GM04504 (cell line): Measurements from ENCODE around the gene ASCL5.

Source experiments
- DNase-seq: peaks from one replicate; pipeline ENCODE4 v3.0.0-alpha.2; 2012; ENCODE audit warnings: low read depth

The ASCL5 gene

DNA sequence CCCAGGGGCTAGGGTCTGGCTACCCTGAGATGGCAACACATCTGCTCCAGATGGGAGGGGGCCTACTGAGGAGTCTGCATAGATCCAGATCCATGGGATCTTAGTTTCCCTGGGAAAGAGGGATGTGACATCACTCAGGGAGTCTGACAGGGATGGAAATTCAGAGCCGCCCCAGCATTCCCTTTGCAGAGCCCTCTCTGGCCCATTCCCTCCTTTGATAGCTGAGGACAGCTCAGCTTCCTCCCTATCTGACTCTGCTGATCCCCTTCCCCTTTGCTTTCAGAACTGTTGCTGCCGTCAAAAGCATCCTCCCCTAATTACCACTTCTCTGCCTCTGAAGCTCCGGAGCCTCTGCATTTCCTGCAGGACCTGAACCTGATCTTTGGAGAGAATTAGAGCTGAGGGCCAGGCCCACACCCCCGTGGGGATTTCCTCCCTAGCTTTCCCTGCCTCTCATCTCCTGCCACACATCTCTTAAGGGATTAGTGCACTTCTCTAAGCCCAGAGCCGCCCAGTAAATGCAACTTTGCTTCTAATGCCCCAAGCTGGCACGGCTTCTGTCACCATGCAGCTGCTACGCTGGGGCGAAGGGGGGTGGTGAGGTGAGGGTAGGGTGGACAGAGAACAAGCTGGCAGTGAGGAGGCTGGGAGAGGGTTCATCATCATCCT, 9.5 kb upstream of the ASCL5 start:
- no peak for DNase-seq

DNA sequence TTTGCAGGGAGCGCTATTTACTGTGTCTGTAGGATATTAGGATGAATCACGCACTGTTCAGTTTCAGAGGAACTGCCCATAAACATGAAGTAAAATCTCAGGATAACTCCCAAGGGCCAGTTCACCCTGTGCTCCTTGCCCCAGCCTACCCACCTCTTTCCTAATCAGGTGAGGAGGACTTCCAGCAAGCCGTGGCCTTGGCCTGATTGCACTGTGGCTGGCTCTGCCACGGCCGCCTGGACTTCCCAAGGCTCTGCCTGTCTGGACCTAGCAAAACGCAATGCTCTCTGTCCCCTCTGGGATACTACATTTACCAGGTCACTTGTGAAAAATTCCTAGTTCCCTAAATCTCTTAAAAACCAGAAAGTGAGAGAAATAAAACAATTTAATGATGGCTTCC, 7.4 kb upstream of the ASCL5 start:
- no peak for DNase-seq

DNA sequence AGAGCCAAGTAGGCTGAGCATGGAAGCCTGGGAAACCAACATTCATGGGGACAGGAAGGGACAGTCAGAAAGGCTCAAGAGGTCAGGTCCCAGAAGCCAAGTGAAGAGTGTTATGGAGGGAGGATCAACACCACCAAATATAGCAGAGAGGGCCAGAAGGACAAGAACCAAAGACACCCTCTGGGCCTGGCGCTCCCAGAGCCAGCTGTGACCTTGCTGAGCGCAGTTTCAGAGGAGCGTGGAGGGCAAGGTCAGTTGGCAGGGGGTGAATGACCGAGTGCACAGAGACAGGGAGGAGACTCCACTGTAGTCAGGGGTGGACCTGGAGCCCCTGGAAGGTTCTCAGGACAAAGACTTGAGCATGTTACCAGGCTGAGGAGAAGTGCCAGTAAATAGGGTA, 4.4 kb upstream of the ASCL5 start:
- no peak for DNase-seq

DNA sequence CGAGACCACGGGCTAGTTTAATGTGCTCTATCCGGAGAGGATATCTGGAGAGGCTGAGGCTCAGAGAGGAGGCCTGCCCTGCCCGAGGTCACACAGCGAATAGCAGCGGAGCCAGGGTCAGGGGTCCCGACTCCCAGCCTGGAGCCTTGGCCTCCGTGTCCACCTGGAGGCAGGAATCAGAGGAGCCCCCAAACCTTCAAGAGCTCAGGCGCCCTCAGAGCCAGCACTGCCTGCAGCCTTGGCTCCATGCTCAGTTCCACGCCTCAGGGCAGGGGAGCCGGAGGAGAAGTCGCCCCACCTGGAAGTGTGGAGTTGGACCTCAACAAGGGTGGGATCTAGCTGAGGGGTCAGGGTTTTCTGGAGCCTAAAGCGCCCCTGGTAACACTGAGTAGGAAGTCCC, 2.0 kb upstream of the ASCL5 start:
- DNase-seq: no peak

DNA sequence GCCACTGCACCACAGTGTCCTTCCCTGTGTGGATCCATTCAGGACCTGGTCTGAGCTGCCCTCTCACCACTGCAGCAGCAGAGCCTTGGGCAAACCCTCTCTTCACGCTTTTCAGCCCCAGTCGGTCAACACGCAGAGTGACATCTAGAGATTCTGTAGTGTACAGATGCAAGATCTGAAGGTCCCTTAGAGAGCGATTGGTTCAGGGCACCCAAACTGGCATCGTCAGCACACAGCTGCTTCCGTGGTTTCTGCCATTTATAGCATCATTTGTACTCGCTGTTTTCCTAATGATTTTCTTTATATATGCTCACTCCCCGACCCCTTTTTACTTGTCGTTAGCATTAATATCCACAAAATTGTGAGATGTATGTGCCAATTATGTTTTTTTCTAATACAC, 1.5 kb upstream of the ASCL5 start:
- no peak for DNase-seq

DNA sequence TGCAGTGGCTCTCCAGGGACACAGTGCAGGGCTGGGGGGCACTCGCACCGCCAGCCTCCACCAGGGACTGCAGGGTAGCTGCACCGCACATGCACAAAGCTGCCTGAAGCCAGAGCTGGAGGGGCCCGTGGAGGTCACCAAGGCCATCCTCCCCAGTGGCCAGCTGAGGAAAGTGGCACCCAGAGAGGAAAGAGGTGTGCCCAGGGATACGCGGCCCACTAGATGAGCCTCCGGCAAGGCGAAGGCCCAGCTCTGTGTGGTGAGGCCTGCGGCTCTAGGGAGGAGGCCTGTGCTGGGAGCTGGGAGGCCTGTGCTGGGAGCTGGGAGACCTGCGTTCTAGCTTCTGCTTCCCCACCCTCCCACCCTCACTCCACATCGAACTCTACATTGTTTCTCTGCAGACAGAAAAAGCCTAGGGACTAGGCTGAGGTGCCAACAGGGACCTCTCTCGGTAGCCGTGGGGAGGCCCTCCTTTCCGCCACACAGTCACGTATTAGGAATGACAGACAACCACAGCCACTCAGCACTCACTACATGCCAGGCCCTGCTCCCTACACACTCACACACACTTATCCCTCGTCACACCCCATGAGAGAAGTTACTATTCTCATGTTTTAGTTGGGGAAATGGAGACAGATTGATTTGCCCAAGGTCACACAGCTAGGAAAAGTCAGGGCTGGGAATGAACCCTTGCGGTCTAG, 921 bp upstream of the ASCL5 start:
- no peak for DNase-seq

DNA sequence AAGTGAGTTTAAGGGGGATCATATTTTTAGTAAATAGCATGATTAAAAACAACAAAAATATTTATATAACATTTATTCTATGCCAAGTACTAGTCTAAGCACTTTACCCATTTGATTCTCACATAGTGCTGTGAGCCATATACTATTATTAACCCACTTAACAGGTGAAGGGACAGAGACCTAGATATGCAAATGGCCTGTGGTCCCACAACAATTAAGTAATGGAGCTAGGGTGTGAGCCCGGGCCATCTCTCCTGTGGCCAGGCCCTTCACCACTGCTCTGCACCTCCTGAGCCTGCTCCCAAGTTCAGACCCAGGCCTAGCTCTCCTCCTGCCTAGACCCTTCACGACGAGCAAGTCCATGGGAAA, 537 bp downstream of the ASCL5 start:
- no peak for DNase-seq

DNA sequence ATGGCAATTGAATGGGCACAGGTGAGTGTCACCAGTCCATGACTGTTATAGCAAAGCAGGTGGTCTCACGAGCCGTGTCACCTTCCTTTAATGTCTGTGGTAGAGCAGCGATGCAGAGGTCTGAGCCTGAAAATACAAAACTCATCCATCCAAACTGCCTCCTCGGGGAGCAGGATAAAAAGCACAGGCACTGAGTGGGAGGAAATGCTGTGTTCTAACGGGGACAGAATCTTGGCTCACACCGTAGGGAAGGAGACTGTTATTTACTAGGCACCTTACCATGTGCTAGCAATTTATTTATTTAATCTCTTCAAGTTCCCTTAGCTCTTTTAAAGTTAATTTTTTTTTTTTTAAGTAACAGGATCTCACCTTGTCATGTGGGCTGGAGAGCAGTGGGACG, 1.2 kb downstream of the ASCL5 start:
- DNase-seq: no peak

DNA sequence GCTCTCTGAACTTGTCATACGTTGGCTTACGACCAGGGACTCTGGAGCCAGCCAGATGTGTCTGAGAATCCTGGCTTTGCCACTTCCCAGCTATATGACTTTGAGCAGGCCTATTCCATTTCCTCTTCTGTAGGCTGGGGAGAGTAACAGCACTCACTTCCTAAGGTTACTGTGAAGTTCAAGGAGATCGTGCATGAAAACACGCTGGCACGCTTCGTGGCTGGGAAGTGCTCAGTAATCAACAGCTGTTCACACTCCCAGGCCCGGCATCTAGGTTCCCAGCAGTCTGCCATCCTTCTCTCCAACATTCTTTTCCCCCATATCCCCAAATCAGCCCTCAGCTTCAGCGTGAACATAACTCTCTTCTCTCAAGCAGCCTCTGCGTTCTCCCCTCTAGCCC, 2.0 kb downstream of the ASCL5 start:
- DNase-seq: no peak

DNA sequence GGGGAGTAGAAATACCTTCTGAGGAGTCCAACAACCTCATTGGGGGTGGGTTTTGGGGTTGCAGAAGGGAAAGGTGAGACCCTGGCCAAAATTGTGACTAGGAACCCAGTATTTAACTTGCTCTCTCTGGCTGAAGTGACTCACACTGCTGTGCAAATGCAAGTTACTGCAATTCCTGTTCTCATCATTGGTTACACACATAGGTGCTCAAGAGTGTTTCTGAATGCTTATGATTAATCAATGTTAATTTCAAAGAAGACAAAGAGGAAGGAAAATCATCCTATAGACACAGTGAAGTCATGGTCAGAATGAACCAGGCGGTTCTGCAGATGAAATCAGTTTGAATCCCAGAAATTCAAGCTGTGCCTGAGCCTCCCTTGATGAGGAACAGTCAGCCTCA, 3.1 kb downstream of the ASCL5 start:
- DNase-seq: no peak

DNA sequence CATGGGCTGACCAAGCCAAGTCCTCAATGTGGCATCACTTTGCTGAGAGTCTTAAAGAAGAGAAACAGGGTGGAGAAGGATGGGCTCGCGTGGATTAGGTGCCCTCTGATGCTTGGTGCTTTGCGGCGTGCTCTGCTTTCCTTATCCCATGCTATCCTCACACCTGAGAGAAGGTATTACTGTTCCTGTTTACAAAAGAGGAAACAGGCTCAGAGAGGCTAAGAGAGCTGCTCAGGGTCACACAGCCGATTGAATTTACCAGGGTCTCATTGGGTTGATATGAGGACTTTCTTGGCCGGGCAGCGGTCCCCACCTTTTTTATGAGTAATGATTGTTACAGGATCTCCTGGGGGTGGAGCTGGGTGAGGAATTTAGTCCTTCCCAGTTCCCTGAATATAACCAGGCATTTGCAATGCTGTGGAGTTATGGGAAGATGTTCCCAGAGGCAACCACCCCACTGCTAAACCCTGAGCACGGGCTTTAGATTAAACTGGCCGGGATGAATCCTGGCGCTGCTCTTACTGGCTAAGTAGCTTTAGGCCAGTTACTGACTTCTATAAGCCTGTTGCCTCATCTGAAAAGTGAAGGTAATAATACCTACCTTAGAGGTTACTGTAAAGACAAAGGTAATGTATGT, 4.5 kb downstream of the ASCL5 start:
- DNase-seq: no peak

DNA sequence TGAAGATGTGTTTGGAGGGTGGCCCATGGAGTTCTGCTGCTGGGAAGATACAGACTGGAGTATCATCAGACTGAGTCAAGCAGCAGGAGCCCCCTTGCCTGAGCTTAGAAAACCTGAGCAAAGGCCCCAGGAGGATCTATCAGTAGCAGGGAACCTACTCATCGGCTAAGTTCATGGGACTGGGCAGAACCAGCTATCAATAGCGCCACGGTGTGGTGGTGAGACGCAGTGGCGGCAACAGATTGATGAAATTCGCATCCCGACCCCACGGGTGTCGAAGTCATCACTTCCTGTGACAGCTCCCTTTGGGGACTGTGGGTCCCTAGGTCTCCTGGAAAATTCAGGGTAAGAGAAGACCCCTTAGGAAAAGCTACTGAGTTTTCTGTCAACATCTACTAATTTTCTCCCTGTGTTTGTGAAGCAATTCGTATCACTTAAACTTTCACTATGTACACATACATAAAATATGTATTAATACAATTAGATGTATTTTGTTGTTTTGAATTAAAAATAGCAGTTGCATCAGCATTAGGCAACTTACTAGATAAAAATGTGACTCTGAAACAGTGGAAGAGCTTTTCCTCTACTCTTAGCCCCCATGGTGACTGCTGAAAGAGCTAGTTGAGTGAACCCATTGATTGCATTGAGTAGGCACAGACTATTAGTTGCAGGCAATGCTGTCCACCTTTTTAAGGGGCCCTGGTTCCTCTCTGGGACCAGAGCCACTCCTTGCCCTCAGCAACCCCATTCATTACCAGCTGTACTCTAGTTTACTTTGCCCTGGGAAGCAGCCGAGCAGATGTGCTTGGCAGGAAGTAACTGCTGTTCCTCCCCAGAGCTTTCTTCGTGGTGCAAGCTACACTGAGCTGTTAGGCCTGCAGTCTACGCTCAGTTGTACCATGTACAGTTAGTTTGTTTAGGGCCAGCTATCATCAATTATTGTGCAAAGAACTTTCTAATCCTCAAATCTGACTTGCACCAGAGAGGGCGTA, 7.5 kb downstream of the ASCL5 start:
- no peak for DNase-seq

DNA sequence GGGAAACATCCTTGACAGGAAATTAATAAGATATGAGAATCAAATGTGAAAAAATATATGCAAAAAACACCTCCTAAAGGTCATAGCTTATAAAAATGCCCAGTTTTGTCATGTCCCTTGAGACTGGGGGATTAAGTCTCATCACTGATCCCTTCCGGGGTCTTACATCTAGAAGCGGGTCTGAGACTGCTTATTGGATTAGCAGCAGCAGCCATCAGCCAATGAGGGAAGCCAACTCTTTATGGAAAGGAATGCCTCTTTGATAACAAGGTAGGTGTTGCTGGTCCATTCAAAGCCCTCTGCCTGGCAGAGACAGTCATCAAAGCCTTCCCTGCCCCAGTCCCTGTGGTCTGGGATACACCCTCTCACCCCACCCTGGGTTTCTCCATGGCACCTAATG, 10.9 kb downstream of the ASCL5 start:
- DNase-seq: no peak

DNA sequence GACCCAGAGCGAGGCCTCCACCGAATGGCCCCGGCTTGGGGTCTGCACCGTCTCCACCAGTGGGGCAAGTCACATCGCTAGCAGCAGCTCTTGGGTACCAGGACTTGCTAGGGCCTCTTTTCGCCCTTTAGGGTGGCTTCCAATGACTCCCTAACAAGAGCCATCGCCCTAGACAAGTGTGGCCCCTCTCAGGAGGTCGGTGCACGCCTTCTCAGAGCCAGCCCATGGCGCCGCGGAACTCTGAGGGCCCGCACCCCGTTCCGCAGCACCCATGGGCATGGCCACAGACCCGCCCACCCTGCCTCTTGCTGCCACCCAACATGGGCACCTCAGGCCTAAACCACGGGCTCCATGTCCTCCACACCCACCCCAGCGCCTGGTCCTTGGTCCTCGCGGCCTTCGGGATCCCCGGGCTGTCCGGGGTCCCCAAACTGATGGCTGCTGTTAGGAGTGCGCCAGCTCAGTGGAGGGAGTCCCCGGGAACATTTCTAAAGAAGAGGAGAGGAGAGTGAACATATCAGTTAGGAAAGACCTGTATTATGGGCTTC, 11.5 kb downstream of the ASCL5 start:
- no peak for DNase-seq

DNA sequence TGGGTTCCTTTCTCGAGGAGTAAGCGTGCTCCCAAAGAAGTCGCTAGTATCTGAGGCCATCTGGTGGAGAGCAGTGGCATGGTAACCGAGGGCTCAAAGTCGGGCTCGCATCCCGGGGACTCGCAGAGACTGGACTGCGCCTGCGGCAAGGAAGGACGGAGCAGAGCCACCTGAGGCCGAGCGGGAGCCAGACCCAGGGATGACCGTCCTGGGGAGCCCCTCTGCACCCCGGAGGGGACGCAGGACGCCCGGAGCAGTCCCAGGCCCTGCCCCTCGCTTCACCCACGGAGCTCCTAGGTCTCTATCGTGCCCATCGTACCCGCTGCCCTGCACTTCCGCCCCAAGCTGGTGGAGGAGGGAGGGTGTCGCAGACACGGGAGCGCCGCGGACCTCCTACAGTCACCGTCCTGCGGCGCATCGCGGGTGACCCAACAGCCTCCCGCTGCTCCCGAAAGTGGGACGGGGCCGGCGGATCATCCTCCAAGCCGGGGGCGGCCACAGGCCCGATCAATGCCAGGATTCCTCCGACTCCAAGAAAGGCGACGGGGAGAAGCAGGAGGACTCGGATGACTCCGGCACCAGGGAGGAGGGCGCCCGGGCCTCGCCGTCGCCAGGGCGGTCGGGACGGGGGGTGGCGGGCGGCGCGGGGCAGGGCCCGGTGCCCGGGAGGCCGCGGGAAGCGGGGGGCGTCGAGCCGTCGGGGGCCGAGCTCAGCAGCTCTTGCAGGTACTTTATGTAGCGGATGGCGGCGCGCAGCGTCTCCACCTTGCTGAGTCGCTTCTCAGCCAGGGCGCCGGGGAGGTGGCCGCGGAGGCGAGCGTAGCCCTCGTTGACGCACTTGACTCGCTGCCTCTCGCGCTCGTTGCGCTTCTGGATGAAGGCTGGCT, 12.5 kb downstream of the ASCL5 start:
- DNase-seq: peak; percentile 84

DNA sequence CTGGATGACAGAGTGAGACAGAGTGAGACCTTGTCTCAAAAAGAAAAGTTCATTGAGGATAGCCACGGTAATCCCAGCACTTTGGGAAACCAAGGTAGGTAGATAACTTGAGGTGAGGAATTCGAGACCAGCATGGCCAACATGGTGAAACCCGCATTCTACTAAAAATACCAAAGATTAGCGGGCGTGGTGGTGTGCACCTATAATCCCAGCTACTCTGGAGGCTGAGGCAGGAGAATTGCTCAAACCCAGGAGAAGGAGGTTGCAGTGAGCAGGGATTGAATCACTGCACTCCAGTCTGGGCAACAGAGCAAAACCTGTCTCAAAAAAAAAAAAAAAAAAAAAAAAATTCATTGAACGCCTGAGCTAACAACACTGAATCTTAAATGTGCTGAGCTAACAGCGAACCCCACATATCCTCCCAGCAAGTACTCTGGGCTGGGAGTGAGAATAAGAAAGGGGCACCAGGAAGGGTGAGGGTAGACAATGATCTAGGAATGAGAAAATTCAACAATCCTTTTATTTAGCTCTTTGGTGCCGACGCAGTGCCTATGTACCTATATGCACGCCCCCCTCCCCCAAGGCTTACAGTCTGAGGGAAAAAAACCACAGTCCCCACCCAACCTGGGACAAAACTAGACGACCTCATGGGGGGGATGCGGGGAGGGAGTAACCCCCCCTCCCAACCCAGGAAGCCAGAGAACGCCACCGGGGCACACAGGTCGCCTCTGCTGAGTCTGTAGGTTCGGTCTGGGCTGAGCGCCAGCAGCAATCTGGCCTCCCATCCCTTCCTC, 13.3 kb downstream of the ASCL5 start:
- no peak for DNase-seq

DNA sequence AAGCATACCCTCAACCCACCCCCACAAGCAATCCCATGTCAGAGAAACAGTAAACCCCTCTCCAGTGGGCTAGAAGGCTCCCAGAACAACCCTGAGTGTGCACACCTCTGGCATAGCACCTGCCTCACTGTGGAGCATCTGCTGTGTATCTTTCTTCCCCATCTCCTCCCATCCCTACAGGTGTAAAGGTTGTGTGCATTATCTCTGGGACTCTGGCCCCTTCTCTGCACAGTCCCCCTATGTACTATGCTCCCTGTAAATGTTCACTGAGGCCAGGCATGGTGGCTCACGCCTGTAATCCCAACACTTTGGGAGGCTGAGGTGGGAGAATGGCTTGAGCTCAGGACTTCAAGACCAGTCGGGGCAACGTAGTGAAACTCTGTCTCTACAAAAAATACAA, 14.1 kb downstream of the ASCL5 start:
- DNase-seq: no peak

DNA sequence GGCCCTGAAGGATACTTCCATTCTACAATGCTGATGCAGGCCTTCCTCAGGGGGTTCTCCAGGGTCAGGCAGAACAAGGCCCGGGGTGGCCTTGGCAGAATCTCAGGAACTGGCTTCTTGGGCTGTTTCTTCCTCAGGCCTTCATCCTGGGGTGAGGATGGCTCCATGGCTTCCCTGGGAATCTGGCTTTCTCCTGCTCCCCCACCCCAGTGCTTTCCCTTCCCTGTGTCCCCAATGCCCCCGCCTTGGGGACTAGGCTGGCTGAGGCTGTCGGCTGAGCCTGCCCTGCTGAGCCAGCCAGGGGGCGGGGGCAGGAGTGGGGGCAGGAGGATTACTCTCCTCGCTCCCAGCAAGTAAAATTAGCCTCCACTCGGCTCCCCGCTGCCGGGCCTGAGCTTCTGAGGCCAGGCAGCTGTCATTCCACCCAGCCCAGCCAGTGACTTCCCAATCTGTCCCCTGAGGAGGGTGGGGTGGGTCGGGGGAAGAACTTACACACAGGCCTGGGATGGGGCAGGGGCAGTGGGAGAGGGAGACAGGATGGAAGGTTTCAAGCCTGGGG, 14.7 kb downstream of the ASCL5 start, which contains the start of gene CACNA1S:
Gene CACNA1S (minus strand): TSS at position 254 of the 559 bp plus-strand sequence. CDS start 87 bp downstream, at position 167.
- DNase-seq: no peak

DNA sequence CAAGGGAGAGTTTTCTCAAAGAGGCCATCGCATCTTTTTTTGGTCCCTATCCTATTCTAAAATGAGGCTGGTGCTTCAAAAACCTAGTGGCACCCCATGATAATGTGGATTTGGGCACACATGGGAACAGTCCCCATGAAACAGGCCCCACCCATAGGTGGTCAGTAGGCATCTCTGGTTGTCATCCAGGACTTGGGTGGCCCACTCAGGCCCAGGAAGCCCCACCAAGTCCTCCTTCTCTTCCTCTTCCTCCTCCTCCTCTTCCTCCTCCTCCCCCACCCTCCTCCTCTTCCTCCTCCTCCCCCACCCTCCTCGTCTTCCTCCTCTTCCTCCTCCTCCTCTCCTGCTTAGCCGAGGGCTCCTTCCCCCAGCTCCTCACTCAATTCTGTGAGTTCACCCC, 15.3 kb downstream of the ASCL5 start:
- DNase-seq: no peak

DNA sequence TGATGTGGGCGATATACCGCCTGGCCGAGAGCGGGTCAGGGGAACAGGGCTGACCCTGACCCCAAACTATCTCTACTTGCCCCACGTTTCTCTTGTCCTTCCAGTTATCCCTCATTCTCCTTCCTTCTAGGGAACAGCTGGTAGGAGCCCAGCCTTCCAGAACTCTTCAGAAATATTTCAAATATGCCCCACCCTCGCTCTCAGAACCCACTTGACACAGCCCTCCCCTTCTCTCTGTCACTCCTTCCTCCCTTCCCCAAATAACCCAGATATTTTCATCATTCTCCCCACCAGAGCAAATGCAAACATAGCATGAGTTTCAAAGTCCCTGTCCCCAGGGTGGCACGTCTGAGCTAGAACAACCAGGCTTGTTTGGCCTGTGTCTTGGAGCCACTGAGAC, 15.8 kb downstream of the ASCL5 start:
- DNase-seq: no peak
